Measurements from ENCODE around the gene GREM2. TPM values are rescaled to one million over a fixed set of nuclear protein-coding genes. Genes with fewer than 3 reads are reported as not detected.

The GREM2 gene
- total and polyA plus RNA-seq, 2 of the 4 experiments (the other 2 are of a cell fraction) = 3.0 to 14.2 TPM

GRCh38 chr1:240475832-240476231 is 136.1 kb downstream of the GREM2 start:
- in situ Hi-C loops (cut with MboI; ENCODE audit: low sequenced_read_pairs) (no loop called here), intact Hi-C loops (cut with micrococcal nuclease) (no loop called here), dilution Hi-C loops (cut with HindIII; ENCODE audit: low sequenced_read_pairs, unreplicated experiment) (no loop called here)
- Histone ChIP-seq H3K79me1 (ENCODE audit: low read depth in 1 of 2, low read length in 2 of 2) (peaks cover 0 to 7% of the 10 kb centered on the region in 2 experiments; a peak in 2 of 4 replicates), H3K4ac (ENCODE audit: low read depth, low read length) (no peak overlapping the region), H3K4me3 (ENCODE audit: insufficient read depth, low read depth, low read length) (no peak overlapping the region), H3K9ac (ENCODE audit: low read depth, low read length) (no peak overlapping the region), H4K5ac (ENCODE audit: low read depth, low read length) (no peak overlapping the region), H3K14ac (replicated peaks; ENCODE audit: low read depth, low read length) (no peak overlapping the region), H2BK15ac (ENCODE audit: low read depth, low read length) (no peak overlapping the region), H3K4me1 (ENCODE audit: control insufficient read depth, insufficient read depth, low read length) (peaks cover 2% of the 10 kb centered on the region; the same call in 1 of the 2 replicates), H3K9me1 (ENCODE audit: insufficient read depth, low read length) (peaks cover 3% of the 10 kb centered on the region; the same call in 1 of the 2 replicates), H2AK9ac (replicated peaks; ENCODE audit: low read depth, low read length, poor library complexity) (no peak overlapping the region), H3K36me3 (ENCODE audit: control insufficient read depth, insufficient read depth, low read length) (peaks cover 6% of the 10 kb centered on the region), H3K27ac (ENCODE audit: insufficient read depth, low read length) (no peak overlapping the region), H3K23ac (ENCODE audit: low read depth, low read length) (no peak overlapping the region), H3K56ac (ENCODE audit: extremely low read depth, insufficient read depth, low read length) (no peak overlapping the region), H3K27me3 (ENCODE audit: control insufficient read depth, insufficient read depth, low read length) (no peaks in the 10 kb centered on the region), H4K91ac (ENCODE audit: insufficient read depth, low read depth, low read length) (no peak overlapping the region), H2BK5ac (ENCODE audit: low read depth, low read length, poor library complexity, severe bottlenecking) (no peak overlapping the region), H2BK20ac (ENCODE audit: low read depth, low read length) (no peak overlapping the region), H2AFZ (replicated peaks; ENCODE audit: low read length, poor library complexity) (no peak overlapping the region), H2AK5ac (ENCODE audit: low read depth, low read length) (no peak overlapping the region), H3K18ac (ENCODE audit: low read depth, low read length) (no peak overlapping the region; the same call in 1 of the 2 replicates), H3K4me2 (ENCODE audit: low read depth, low read length) (no peak overlapping the region), H4K20me1 (ENCODE audit: insufficient read depth, low read length) (no peaks in the 10 kb centered on the region), H3K9me3 (ENCODE audit: control insufficient read depth, insufficient read depth, low read length) (no peaks in the 10 kb centered on the region), H4K8ac (ENCODE audit: low read depth in 2 of 2, low read length in 2 of 2) (no peak overlapping the region), H2BK120ac (ENCODE audit: low read depth, low read length) (no peak overlapping the region)
- DNase-seq (no peak), ATAC-seq (ENCODE audit: low read depth) (no peak)
- 100% methylated on average over 1 of the region's 4 CpGs for WGBS, 2 experiments (ENCODE audit: extremely low coverage in 2 of 2, insufficient read length in 1 of 2)
- CTCF ChIA-PET = no interaction called here
- no TSS peak for BruUV-seq (replicated peaks)
- TF ChIP-seq MAZ (IDR thresholded peaks at IDR 0.05; ENCODE audit: borderline replicate concordance, low read depth, low read length) = no peak
- TF ChIP-seq CEBPB (IDR thresholded peaks at IDR 0.05; ENCODE audit: low read depth, low read length) = no peak
- POLR2A ChIA-PET (ENCODE audit: unreplicated experiment) = no interaction called here

Data from IMR-90 (cell line).